Activated naive CD8-positive, alpha-beta T cell treated with anti-CD3 and anti-CD28 coated beads for 36 hours (primary cell): ENCODE results near the gene GDNF. TPM values are rescaled to one million over a fixed set of nuclear protein-coding genes. Genes with fewer than 3 reads are reported as not detected.

Source experiments
- DNase-seq: peaks from one replicate; pipeline ENCODE4 v3.0.0; 2021
- H3K27ac Mint-ChIP-seq: one replicate; pipeline ENCODE4 v1.8.0; 2022; ENCODE audit warnings: mild to moderate bottlenecking, moderate library complexity, mixed read lengths
- H3K27me3 Mint-ChIP-seq: one replicate; pipeline ENCODE4 v1.8.0; 2022; ENCODE audit warnings: mild to moderate bottlenecking, mixed read lengths
- H3K36me3 Mint-ChIP-seq: one replicate; pipeline ENCODE4 v1.8.0; 2021; ENCODE audit warnings: mild to moderate bottlenecking, mixed read lengths
- H3K4me1 Mint-ChIP-seq: one replicate; pipeline ENCODE4 v1.8.0; 2021; ENCODE audit warnings: mixed read lengths
- H3K4me3 Mint-ChIP-seq: one replicate; pipeline ENCODE4 v1.8.0; 2022; ENCODE audit warnings: mild to moderate bottlenecking, moderate library complexity, mixed read lengths
- H3K9me3 Mint-ChIP-seq: one replicate; pipeline ENCODE4 v1.8.0; 2022; ENCODE audit warnings: mixed read lengths
- total RNA-seq, 2 experiments: library from RNA; stranded (reverse); gene quantifications; one replicate each; pipeline ENCODE4 v1.2.3, GENCODE V29; 2021

GDNF gene
- total RNA-seq, 2 experiments from 2014 or later, result not detected

DNA sequence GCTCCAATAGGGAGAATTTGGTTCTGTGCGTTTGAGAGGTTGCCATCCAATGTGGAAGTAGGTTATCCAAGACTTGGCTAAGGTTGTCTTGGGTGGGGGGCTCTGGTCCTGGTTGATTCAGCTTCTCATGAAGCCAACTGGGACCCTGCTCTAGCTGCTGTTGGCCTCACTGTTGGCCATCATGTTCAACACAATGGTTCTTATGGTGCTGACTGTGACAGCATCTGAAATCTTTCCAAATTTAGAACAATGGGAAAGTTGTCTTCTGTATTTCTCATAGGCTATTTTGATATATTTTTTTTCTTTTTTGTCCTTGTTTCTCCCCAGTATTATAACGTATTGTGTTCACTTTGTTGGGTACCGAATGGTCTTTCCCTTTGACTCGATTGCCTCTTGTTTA lies 71.9 kb downstream of the GDNF start:
- Mint-ChIP-seq H3K4me3 (no peak overlapping the region), H3K27me3 (peaks cover 5% of the 10 kb centered on the region), H3K4me1 (no peaks in the 10 kb centered on the region), H3K9me3 (peaks cover 4% of the 10 kb centered on the region), H3K36me3 (no peaks in the 10 kb centered on the region), H3K27ac (no peak overlapping the region)
- no peak for DNase-seq

DNA sequence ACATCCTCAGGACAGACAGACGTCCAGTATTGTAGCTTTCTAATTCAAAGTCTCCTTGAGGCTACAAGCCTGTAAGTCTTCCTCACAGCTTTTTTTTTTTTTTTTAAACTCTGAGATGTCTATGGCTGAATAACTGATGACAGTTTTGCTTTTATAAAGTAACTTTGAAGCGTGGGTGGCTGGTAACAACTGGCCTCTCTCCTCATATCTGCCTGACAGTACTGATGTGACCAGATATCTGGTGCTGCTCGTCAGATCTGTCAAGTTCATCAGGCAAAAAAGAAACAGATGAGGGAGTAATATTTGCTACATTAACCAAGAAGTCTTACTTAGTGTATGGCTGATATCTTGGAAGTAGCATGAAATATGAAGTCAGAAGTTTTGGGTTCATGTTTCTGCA lies 72.6 kb downstream of the GDNF start:
- H3K27me3 Mint-ChIP-seq, result peaks cover 5% of the 10 kb centered on the region
- H3K36me3 Mint-ChIP-seq, result no peaks in the 10 kb centered on the region
- H3K4me1 Mint-ChIP-seq, result peaks cover 2% of the 10 kb centered on the region
- H3K27ac Mint-ChIP-seq, result no peak overlapping the region
- no peak for DNase-seq
- H3K4me3 Mint-ChIP-seq, result no peak overlapping the region
- peaks cover 2% of the 10 kb centered on the region for H3K9me3 Mint-ChIP-seq
